Esophagus squamous epithelium (tissue), 4 donors: Measurements from ENCODE around the gene C4A.

ENCODE experiments used
- POLR2A ChIP-seq, 4 donors: fragments of 450-650 bp; IDR thresholded peaks; one replicate each; pipeline ENCODE4 v1.6.1; 2017; ENCODE audit warnings: antibody characterized with exemption in 4 of 4, mild to moderate bottlenecking in 4 of 4, moderate library complexity in 3 of 4
- TF ChIP-seq, protein P1 (sequence below), 6 experiments: fragments of 450-650 bp in 4 of 6; fragments of 200-600 bp in 2 of 6; sonication (generic) in 2 of 6; IDR thresholded peaks; one replicate each; pipeline ENCODE4 v1.5.1; 2016 to 2019; ENCODE audit warnings: antibody characterized with exemption in 6 of 6, mild to moderate bottlenecking in 4 of 6, moderate library complexity in 4 of 6

DNA sequence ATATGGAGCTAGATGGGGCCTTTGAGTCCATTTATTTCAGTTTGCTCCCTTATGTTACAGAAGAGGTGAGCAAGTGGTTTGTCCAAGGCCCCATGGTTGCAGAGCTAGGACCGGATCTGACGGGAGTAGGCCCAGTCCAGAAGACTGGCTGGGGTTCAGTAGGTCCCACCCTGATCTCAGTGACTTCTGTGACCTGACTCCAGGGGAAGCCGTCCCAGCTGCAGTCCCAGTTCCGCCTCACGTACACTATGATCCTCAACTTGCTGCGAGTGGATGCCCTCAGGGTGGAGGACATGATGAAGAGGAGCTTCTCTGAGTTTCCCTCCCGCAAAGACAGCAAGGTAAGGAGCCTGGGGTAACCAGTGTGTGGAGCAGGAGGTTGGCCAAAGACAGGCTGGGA lies 15.4 kb upstream of the C4A start:
- TF ChIP-seq, protein P1, sequence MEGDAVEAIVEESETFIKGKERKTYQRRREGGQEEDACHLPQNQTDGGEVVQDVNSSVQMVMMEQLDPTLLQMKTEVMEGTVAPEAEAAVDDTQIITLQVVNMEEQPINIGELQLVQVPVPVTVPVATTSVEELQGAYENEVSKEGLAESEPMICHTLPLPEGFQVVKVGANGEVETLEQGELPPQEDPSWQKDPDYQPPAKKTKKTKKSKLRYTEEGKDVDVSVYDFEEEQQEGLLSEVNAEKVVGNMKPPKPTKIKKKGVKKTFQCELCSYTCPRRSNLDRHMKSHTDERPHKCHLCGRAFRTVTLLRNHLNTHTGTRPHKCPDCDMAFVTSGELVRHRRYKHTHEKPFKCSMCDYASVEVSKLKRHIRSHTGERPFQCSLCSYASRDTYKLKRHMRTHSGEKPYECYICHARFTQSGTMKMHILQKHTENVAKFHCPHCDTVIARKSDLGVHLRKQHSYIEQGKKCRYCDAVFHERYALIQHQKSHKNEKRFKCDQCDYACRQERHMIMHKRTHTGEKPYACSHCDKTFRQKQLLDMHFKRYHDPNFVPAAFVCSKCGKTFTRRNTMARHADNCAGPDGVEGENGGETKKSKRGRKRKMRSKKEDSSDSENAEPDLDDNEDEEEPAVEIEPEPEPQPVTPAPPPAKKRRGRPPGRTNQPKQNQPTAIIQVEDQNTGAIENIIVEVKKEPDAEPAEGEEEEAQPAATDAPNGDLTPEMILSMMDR (IDR thresholded peaks at IDR 0.05): no peak
- no peak for TF ChIP-seq POLR2A (IDR thresholded peaks at IDR 0.05)
